GM23338 (cell line): ENCODE measurements around the gene NCKAP5. TPM values are rescaled to one million over a fixed set of nuclear protein-coding genes. Genes with fewer than 3 reads are reported as not detected.

ENCODE experiments used
- ATAC-seq: fragments of 200-7000 bp; cut with Tn5 transposase; 3 replicates; pipeline ENCODE4 v1.9.1; 2020
- DNase-seq: peaks from one replicate; pipeline ENCODE4 v3.0.0-alpha.2; 2015; ENCODE audit warnings: low spot score
- H2AFZ ChIP-seq: fragments of 200-600 bp; sonication (generic); 2 replicates; pipeline ENCODE4 v1.8.0; 2016; ENCODE audit warnings: antibody characterized with exemption, mild to moderate bottlenecking, moderate library complexity
- H3F3A ChIP-seq: fragments of 200-600 bp; sonication (generic); replicated peaks from 2 replicates; pipeline ENCODE4 v1.8.0; 2017; ENCODE audit warnings: antibody characterized with exemption, mixed run types, low read depth
- H3K27ac ChIP-seq: fragments of 200-600 bp; sonication (generic); 2 replicates; pipeline ENCODE4 v1.6.1; 2016; ENCODE audit warnings: low read depth
- H3K27me3 ChIP-seq: fragments of 200-600 bp; sonication (generic); 2 replicates; pipeline ENCODE4 v1.8.0; 2016; ENCODE audit warnings: mild to moderate bottlenecking, mixed run types, moderate library complexity; ENCODE audit not compliant: insufficient read depth
- H3K36me3 ChIP-seq: fragments of 200-600 bp; sonication (generic); 2 replicates; pipeline ENCODE4 v1.8.0; 2016; ENCODE audit warnings: mild to moderate bottlenecking; ENCODE audit not compliant: insufficient read depth
- H3K4me1 ChIP-seq: fragments of 200-600 bp; sonication (generic); 2 replicates; pipeline ENCODE4 v1.8.0; 2016; ENCODE audit warnings: mild to moderate bottlenecking, moderate library complexity; ENCODE audit not compliant: insufficient read depth
- H3K4me2 ChIP-seq: fragments of 200-600 bp; sonication (generic); 2 replicates; pipeline ENCODE4 v1.7.1; 2017; ENCODE audit warnings: mixed run types
- H3K4me3 ChIP-seq: fragments of 200-600 bp; sonication (generic); 2 replicates; pipeline ENCODE4 v1.6.1; 2016; ENCODE audit warnings: mixed run types
- H3K79me2 ChIP-seq: fragments of 200-600 bp; sonication (generic); replicated peaks from 2 replicates; pipeline ENCODE4 v1.8.0; 2017; ENCODE audit warnings: mild to moderate bottlenecking; ENCODE audit not compliant: insufficient read depth
- H3K9me2 ChIP-seq: fragments of 200-600 bp; sonication (generic); 2 replicates; pipeline ENCODE4 v1.8.0; 2017; ENCODE audit not compliant: insufficient read depth
- H4K20me1 ChIP-seq: fragments of 200-600 bp; sonication (generic); replicated peaks from 2 replicates; pipeline ENCODE4 v1.8.0; 2017; ENCODE audit warnings: mild to moderate bottlenecking; ENCODE audit not compliant: insufficient read depth
- H3K27ac Mint-ChIP-seq: 2 replicates; pipeline ENCODE4 v1.8.0; 2020; ENCODE audit warnings: inconsistent platforms, mild to moderate bottlenecking, moderate library complexity, mixed read lengths
- H3K27me3 Mint-ChIP-seq: 3 replicates; pipeline ENCODE4 v1.8.0; 2022; ENCODE audit warnings: low read depth, mild to moderate bottlenecking, moderate library complexity, mixed read lengths, inconsistent platforms; ENCODE audit not compliant: insufficient read depth, poor library complexity
- H3K36me3 Mint-ChIP-seq: 3 replicates; pipeline ENCODE4 v1.8.0; 2021; ENCODE audit warnings: low read depth, mild to moderate bottlenecking, inconsistent platforms, moderate library complexity, mixed read lengths
- H3K4me1 Mint-ChIP-seq: 3 replicates; pipeline ENCODE4 v1.8.0; 2020; ENCODE audit warnings: mild to moderate bottlenecking, inconsistent platforms, mixed read lengths
- H3K4me3 Mint-ChIP-seq: 3 replicates; pipeline ENCODE4 v1.8.0; 2021; ENCODE audit warnings: moderate library complexity, mild to moderate bottlenecking, inconsistent platforms, mixed read lengths
- H3K9me3 Mint-ChIP-seq: 3 replicates; pipeline ENCODE4 v1.8.0; 2020; ENCODE audit warnings: moderate library complexity, mild to moderate bottlenecking, inconsistent platforms, mixed read lengths
- CREB1 ChIP-seq: fragments of 250-450 bp; sonication (Bioruptor Pico); IDR thresholded peaks from 2 replicates; pipeline ENCODE4 v1.5.0; 2020; ENCODE audit warnings: low read depth, mild to moderate bottlenecking, moderate library complexity
- ZNF462 ChIP-seq: fragments of 250-450 bp; sonication (Bioruptor Pico); IDR thresholded peaks from 2 replicates; pipeline ENCODE4 v1.5.0; 2020; ENCODE audit warnings: mild to moderate bottlenecking, moderate library complexity
- polyA plus RNA-seq: library from polyadenylated mRNA; unstranded; fragments of >200 nt; fragmentation: Nextera tagmentation; extraction: Ambion mirVana; gene quantifications from 2 replicates; pipeline ENCODE4 v1.2.1, GENCODE V29; 2016
- total RNA-seq: library from RNA; depleted of rRNA; stranded (reverse); fragments of >200 nt; shearing (Covaris generic); gene quantifications from 2 replicates; pipeline ENCODE4 v1.2.3, GENCODE V29; 2014
- TF ChIP-seq, protein P1 (sequence below): IDR thresholded peaks from one replicate; pipeline ENCODE4 v1.6.1; 2018; ENCODE audit warnings: antibody characterized with exemption; ENCODE audit not compliant: unreplicated experiment

The NCKAP5 gene
- total and polyA plus RNA-seq, 2 experiments from 2014 or later: 0.34 to 0.73 TPM

GRCh38 chr2:132773331-132773730 lies 794.9 kb downstream of the NCKAP5 start (continued):
- TF ChIP-seq, protein P1, sequence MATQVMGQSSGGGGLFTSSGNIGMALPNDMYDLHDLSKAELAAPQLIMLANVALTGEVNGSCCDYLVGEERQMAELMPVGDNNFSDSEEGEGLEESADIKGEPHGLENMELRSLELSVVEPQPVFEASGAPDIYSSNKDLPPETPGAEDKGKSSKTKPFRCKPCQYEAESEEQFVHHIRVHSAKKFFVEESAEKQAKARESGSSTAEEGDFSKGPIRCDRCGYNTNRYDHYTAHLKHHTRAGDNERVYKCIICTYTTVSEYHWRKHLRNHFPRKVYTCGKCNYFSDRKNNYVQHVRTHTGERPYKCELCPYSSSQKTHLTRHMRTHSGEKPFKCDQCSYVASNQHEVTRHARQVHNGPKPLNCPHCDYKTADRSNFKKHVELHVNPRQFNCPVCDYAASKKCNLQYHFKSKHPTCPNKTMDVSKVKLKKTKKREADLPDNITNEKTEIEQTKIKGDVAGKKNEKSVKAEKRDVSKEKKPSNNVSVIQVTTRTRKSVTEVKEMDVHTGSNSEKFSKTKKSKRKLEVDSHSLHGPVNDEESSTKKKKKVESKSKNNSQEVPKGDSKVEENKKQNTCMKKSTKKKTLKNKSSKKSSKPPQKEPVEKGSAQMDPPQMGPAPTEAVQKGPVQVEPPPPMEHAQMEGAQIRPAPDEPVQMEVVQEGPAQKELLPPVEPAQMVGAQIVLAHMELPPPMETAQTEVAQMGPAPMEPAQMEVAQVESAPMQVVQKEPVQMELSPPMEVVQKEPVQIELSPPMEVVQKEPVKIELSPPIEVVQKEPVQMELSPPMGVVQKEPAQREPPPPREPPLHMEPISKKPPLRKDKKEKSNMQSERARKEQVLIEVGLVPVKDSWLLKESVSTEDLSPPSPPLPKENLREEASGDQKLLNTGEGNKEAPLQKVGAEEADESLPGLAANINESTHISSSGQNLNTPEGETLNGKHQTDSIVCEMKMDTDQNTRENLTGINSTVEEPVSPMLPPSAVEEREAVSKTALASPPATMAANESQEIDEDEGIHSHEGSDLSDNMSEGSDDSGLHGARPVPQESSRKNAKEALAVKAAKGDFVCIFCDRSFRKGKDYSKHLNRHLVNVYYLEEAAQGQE: no peak

DNA sequence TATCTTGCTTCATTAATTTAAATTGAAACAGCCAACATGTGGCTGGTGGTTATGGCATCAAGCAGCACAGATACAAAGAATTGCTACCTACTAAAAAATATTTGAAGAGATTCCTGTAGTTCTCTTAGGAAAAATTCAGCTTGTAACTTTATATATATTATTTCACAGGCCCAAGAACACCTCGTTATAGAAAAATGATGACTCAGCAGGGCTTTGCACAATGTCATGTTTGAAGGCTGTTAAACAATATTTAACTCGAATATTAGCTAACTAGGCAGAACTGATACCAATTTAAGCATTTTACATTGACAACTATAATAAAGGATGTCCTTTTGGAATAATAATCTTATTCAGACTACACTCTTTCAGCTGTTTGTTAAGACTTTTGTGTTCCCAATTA lies 795.9 kb downstream of the NCKAP5 start:
- Histone ChIP-seq H3K36me3 (no peaks in the 10 kb centered on the region), H3K4me3 (no peak overlapping the region), H4K20me1 (no peaks in the 10 kb centered on the region), H3K4me2 (no peak overlapping the region), H3F3A (no peaks in the 10 kb centered on the region), H3K27ac (no peak overlapping the region), H3K79me2 (no peaks in the 10 kb centered on the region), H3K27me3 (no peaks in the 10 kb centered on the region), H3K4me1 (no peaks in the 10 kb centered on the region; the same call in 1 of the 2 replicates), H2AFZ (no peak overlapping the region), H3K9me2 (peaks cover 2% of the 10 kb centered on the region)
- H3K36me3 Mint-ChIP-seq: no peaks in the 10 kb centered on the region; the same call in 2 of the 3 replicates
- ATAC-seq (no peak), DNase-seq (no peak)
- no peak overlapping the region for H3K27ac Mint-ChIP-seq
- H3K27me3 Mint-ChIP-seq: no peaks in the 10 kb centered on the region
- TF ChIP-seq ZNF462 (CRISPR knock-in tag) (no peak), CREB1 (no peak)
- no peak overlapping the region for H3K4me3 Mint-ChIP-seq
- H3K4me1 Mint-ChIP-seq: peaks cover 7% of the 10 kb centered on the region; the same call in 1 of the 3 replicates
- no peaks in the 10 kb centered on the region for H3K9me3 Mint-ChIP-seq
